ES-I3 (cell line): Measurements from ENCODE around the gene ATP13A4.
"Not testable (repeated sequence)": the region's sequence is repeated elsewhere in the genome, so short reads cannot be mapped to it uniquely, and the experiment has no call there.

Experiments used
- H3K36me3 ChIP-seq: 2 replicates; pipeline ENCODE4 v1.6.1; 2013; ENCODE audit warnings: mild to moderate bottlenecking, low read length, control low read depth, moderate library complexity; ENCODE audit not compliant: insufficient read depth
- H3K4me1 ChIP-seq: 2 replicates; pipeline ENCODE4 v1.6.1; 2013; ENCODE audit warnings: mild to moderate bottlenecking, control low read depth, low read length; ENCODE audit not compliant: insufficient read depth
- H3K9ac ChIP-seq: 2 replicates; pipeline ENCODE4 v1.6.1; 2013; ENCODE audit warnings: low read depth, mild to moderate bottlenecking, low read length, moderate library complexity
- H3K9me3 ChIP-seq: 2 replicates; pipeline ENCODE4 v1.6.1; 2013; ENCODE audit warnings: mild to moderate bottlenecking, low read length, moderate library complexity; ENCODE audit not compliant: control insufficient read depth, insufficient read depth

The ATP13A4 gene

DNA sequence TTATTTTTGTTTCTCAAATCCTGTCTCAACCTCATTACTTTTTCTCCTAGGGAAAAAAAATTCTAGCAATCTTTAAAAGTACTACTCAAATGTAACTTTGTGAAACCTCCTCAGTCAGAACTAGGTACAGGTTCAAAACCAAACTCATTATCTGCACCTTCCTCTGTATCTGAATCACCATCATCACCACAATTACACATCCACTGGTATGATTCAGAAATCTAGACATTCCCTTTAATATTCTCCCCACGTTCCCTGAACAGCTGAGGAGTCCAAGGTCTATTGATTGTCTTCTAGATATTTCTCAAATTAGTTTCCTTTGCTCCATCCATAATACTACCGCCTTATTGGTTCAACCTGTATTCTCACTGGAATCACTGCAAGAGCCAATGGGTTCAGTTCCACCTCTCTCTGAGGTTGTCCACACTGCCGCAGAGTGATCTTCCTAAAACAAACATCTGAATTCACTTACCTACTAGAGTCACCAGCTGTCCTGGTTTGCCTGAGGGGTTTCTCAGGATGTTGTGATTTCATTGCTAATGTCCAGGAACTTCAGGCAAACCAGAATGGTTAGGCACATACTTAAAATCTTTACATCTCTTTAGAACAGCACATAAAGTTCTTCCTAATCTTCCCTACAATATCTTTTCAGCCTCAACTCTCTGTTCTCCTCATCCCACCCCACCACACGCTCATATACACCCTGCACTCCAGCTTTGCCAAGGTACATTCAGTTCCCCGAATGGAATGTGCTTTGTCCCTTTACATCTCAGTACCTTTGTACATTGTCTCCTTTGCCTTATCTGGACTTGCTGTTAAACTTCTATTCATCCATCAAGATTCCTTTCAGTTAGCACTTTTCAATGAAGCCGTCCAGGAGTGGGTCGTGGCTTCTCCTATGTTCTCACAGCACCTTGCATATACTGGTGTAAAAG lies 24.2 kb downstream of the ATP13A4 start:
- Histone ChIP-seq H3K4me1 (no peaks in the 10 kb centered on the region), H3K36me3 (no peaks in the 10 kb centered on the region), H3K9me3 (no peaks in the 10 kb centered on the region), H3K9ac (no peak overlapping the region)

DNA sequence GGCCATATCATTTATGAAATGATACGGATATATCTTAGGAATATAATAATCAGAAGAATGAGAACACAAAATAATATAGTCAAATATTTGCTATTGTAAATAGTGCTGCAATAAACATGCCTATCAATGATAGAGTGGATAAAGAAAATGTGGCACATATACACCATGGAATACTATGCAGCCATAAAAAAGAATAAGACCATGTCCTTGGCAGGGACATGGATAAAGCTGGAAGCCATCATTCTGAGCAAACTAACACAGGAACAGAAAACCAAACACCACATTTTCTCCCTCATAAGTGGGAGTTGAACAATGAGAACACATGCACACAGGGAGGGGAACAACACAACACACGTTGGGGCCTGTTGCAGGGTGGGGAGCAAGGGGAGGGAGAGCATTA lies 28.6 kb downstream of the ATP13A4 start:
- H3K4me1 ChIP-seq, H3K36me3 ChIP-seq, H3K9ac ChIP-seq, H3K9me3 ChIP-seq: not testable (repeated sequence)

DNA sequence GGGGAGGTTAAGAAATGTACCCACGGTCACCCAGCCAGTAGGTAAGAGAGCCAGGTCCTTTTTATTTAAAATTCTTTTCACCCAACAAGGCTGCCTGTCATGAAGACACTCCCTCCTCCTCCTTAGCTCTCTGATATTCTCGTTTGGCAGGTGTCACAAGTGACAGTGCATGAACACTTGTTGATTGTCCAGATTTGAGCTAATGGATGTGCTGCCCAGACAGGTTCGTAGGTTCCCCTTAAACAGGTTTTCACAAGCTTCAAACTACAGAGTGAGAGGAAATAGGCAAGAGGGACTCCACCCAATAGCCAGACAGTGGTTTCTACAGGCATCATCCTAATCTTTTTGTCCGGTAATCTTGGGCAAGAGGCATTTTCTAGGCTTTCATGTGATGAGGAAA lies 32.2 kb downstream of the ATP13A4 start:
- no peaks in the 10 kb centered on the region for H3K9me3 ChIP-seq
- H3K36me3 ChIP-seq = no peaks in the 10 kb centered on the region
- H3K9ac ChIP-seq = no peak overlapping the region
- H3K4me1 ChIP-seq = no peaks in the 10 kb centered on the region

DNA sequence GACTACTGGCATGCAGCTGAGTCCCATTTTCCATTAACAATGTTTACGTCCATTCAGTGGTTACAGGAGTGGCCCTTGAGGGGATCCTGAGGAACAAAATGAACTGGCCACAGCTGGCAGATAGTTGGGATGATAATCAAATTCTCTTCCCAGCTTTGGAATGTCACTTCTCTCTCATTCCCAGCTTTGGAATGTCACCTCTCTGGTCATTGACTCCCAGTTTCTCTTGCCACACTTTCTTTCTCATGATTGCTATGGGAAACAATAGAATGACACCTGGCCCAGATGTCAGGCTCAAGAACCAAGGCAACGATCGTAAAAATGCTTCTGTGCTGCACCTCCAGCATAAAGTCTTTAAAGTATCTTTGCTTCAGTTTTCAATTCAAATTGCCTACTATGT lies 34.0 kb downstream of the ATP13A4 start:
- Histone ChIP-seq H3K9ac (no peak overlapping the region), H3K4me1 (no peaks in the 10 kb centered on the region), H3K36me3 (no peaks in the 10 kb centered on the region), H3K9me3 (no peaks in the 10 kb centered on the region)

DNA sequence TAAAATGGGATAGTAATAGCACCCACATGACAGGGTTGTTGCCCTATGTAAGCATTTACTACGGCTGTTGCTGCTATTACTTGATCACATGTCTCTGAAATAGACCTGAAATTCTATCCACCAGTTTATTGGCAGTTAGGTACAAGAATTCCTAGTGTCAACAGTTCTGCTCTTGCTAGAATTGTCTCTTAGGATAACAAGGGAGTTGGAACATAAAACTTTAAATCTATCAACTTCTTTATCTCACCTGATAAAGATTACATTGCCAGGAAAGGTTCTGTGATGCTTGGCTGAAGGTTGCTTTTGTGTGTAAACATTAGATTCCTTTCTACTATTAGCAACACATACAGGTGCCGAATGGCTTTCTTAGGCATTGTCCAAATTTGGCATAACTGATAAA lies 38.7 kb downstream of the ATP13A4 start:
- no peaks in the 10 kb centered on the region for H3K4me1 ChIP-seq
- H3K9ac ChIP-seq = no peak overlapping the region
- no peaks in the 10 kb centered on the region for H3K9me3 ChIP-seq
- H3K36me3 ChIP-seq = no peaks in the 10 kb centered on the region

DNA sequence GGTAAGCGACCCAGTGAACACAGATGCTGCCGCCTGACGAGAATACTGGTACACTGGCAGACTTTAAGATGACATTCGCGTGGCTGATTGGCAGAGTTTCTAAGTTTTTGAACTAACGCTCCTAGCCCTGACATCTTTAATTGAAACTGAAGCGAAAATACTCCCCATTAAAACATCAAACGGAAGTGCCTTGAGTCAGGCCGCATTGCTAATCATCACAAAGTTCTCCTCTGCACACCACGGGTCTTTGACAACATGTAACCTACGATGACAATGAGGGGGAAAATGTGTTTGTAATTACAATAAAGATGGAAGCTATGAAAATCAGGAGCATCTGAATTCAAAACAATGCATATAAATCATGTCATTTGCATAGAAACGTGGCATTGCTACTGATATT lies 44.5 kb downstream of the ATP13A4 start:
- Histone ChIP-seq H3K4me1 (no peaks in the 10 kb centered on the region; the same call in 1 of the 2 replicates), H3K9me3 (no peaks in the 10 kb centered on the region), H3K36me3 (no peaks in the 10 kb centered on the region), H3K9ac (no peak overlapping the region)

DNA sequence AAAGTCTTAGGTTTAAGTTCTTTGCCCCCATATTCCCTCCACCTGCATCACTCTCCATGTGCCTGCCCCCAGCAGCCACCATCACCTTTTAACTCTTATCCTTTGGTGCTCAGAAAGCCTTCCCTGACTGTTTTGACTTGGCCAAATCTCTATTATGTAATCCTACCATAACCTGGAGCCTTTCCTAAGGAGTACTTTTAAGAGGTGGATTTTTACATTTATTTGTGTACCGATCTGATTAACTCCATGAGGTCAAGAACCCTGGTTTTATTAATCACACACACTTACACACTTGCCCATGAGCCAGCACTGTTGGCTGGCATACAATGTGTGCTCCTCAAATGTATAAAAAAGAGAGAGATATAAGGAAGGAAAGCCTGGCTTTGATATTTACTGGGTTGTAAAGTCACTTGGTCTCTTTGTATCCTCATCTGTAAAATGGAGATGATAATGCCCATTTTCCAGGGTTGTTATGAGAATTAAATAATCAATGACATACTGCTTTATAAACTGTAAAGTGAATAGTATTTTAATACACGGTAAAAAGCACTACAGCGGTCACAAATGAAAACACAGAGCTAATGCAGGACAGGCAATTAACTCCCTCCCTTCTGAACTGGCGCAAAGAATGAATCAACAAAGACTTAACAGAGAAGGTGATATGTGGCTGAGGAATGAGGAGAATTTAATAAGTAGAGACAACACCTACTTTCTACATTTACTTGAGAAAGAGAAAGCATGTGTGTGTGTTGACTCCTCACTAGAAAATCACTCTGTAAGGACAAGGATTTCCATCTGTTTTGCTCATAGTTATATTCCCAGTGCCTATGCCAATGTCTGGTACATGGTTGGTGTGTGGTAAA lies 45.4 kb downstream of the ATP13A4 start:
- Histone ChIP-seq H3K36me3 (no peaks in the 10 kb centered on the region), H3K4me1 (no peaks in the 10 kb centered on the region; the same call in 1 of the 2 replicates), H3K9me3 (no peaks in the 10 kb centered on the region), H3K9ac (no peak overlapping the region)

DNA sequence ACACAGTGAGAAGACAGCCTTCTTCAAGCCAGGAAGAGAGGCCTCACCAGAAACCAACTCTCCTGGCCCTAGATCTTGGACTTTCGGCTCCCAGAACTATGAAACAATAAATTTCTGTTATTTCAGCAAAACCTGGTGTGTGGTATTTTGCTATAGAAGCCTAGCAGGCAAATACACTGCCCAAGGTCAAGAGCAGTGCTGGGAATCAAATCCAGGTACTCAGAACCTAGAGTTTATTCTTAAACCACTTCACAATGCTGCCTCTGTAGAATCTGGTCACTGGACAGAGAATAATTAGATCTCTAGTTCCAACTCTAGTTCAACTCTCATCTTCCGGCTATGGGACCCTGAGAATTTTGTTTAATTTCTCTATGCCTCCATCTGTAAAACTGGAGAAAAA lies 46.6 kb downstream of the ATP13A4 start:
- no peaks in the 10 kb centered on the region for H3K9me3 ChIP-seq
- no peak overlapping the region for H3K9ac ChIP-seq
- no peaks in the 10 kb centered on the region; the same call in 1 of the 2 replicates for H3K4me1 ChIP-seq
- H3K36me3 ChIP-seq = no peaks in the 10 kb centered on the region

DNA sequence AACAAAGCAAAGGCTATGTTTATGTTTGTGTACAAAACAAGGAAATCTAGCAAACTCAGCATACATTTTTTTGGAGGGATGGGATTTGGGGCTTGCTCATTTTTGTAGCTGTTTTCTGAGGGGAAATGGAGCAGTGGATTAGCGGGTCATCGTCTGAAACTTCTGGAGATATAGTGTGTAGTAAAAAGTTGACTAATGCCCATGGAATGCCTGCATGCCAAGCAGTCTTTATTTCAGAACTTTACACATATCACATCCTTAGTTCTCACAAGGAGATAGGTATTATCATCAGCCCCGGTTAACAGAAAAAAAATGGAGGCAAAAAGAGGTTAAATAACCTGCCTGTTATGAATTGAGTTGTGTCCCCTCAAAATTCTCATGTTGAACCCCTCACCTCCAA lies 47.1 kb downstream of the ATP13A4 start:
- Histone ChIP-seq H3K9me3 (no peaks in the 10 kb centered on the region), H3K4me1 (no peaks in the 10 kb centered on the region; the same call in 1 of the 2 replicates), H3K36me3 (no peaks in the 10 kb centered on the region), H3K9ac (no peak overlapping the region)

DNA sequence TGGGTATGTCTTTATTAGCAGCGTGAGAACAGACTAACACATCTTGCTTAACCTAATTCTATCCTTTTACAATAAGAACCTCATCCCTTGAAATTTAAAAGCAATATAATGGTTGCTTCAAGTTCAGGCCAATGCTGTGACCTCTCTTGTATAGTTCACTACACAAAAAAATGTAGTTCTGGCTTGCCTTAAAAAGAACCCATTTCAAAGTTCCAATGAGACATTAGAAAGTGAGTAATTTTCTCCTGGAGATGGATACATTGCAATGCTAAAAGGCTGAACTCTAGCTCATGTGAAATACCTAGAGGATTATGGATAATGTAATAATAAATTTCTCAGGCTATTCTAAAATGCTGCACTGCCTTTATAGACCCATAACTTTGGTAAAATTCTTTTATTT lies 47.8 kb downstream of the ATP13A4 start:
- H3K9me3 ChIP-seq = no peaks in the 10 kb centered on the region
- no peak overlapping the region for H3K9ac ChIP-seq
- H3K36me3 ChIP-seq = no peaks in the 10 kb centered on the region
- no peaks in the 10 kb centered on the region; the same call in 1 of the 2 replicates for H3K4me1 ChIP-seq

DNA sequence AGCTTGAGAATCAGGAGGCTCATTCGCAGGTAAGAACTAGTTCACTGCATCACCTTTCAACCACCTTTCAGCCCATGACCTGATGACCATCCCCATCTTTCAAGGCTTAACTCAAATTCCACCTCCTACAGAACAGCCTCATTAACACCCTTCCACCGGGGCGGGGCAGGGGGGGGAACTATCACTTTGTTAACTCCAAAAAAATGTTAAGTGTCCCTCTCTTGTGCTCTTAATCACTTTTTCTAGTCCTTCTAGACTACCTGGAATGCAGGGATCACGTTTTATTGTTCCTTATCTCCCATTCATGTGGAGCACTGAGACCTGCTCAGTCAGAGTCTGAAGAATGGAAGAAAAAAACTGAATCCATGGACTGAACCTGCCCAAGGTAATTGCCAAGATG lies 51.8 kb downstream of the ATP13A4 start:
- H3K36me3 ChIP-seq = no peaks in the 10 kb centered on the region
- H3K9me3 ChIP-seq = no peaks in the 10 kb centered on the region
- H3K9ac ChIP-seq = no peak overlapping the region

DNA sequence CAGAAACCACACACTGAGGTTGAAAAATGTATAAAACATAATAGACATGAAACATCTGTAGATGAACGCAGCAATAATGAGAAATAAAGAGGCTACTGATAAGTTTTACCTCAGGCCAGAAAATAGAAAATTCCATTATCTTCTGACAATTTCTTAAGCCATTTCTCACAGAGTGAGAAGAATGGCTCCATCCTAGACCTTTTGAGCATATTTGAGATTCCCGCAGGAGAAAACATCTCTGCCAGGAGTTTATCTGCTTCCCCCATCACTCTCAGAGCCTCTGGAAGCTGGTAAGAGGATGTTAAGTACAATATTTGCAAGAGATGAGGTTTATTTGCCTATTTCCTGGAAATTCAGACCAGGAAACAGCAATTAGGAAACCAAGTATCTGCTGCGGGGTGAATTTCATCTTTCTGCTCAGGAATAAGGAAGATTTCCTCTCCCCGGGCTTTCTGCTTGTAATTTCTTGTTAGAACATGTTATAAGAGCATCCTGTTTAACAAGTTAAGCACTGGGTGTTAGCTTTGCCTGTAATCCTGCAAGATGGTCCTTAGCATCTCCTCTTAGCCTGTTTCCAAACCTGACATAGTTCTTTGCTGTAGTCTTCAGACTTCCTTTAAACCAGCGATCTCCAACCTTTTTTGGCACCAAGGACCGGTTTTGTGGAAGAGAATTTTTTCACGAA lies 54.8 kb downstream of the ATP13A4 start:
- no peaks in the 10 kb centered on the region for H3K36me3 ChIP-seq
- H3K9ac ChIP-seq = no peak overlapping the region
- H3K4me1 ChIP-seq = no peaks in the 10 kb centered on the region
- H3K9me3 ChIP-seq = no peaks in the 10 kb centered on the region

More for the DNA sequence above, 51.8 kb downstream of the ATP13A4 start:
- H3K4me1 ChIP-seq = no peaks in the 10 kb centered on the region

DNA sequence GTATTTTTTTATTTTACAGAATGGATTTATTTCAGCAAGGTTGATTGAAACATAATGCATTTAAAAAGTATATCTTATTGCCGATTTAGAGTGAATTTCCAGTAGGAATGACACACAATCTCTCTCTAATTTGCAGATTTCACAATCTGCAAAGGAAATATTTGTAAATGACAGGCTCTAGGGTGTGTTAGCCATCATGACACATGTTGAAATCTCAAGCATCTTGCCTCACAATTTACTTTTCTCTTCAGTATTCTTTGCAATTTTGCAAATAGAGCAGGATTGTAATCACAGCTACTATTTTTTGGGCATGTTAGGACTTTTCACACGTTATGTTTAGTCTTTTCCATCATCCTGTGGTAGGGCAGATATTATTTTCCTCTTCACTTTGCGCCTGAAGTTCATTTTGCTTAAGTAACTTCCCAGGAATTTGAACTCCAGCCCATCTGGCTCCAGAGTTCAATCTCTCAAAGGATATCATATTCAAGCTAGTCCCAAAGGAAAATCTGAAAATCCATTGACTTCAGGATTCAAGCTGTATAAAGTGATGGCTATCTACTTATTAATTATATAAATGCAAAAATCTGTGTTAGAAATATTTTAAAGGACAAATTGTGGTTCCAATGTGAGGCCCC lies 55.4 kb downstream of the ATP13A4 start:
- Histone ChIP-seq H3K9ac (no peak overlapping the region), H3K36me3 (no peaks in the 10 kb centered on the region), H3K9me3 (no peaks in the 10 kb centered on the region), H3K4me1 (no peaks in the 10 kb centered on the region)

DNA sequence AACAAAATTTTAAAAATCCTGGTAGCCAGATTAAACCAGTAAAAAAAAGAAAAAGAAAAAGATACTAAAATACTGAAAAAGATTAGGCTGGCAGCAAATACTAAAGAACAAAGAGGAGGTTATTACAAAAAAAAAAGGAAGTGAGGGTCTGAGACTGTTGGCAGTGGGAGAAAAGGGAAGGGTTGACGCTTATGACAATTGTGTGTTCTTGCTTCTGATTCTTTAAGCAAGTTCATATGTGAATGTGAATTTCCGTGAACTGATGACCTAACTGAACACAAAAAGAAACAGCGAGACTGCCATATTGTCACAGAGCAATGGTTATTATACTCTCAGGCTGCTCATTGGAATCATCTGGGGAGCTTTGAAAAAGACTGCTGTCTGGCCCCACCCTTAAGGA lies 56.5 kb downstream of the ATP13A4 start:
- no peaks in the 10 kb centered on the region for H3K4me1 ChIP-seq
- no peaks in the 10 kb centered on the region for H3K9me3 ChIP-seq
- H3K9ac ChIP-seq = no peak overlapping the region
- no peaks in the 10 kb centered on the region for H3K36me3 ChIP-seq
